NOMO-1 treated with dmso at 0.1 percent for 144 hours (cell line): Measurements from ENCODE around the gene BLOC1S3.

Experiments
- DNase-seq: peaks from one replicate; lab custom pipeline; 2025; ENCODE audit not compliant: unreplicated experiment; lab: John Stamatoyannopoulos, UW

Gene BLOC1S3

DNA sequence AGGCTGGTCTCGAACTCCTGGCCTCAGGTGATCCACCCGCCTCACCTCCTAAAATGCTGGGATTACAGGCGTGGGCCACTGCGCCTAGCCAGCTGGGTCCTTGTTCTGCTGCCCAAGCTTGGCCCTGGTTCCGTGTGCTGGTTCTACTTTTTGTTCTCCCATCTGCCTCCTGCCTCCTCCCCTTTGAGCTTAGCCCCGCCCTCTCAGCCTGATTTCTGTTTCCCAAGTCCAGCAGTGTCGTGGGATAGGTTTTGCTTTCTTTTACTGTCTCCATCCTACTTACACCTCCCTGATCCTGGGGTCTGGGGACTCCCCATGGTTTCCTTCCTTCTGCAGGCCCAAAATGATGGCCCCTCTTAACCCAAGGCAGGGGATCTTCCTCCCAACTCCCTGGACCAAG lies 2.4 kb downstream of the BLOC1S3 start:
- no peak for DNase-seq

DNA sequence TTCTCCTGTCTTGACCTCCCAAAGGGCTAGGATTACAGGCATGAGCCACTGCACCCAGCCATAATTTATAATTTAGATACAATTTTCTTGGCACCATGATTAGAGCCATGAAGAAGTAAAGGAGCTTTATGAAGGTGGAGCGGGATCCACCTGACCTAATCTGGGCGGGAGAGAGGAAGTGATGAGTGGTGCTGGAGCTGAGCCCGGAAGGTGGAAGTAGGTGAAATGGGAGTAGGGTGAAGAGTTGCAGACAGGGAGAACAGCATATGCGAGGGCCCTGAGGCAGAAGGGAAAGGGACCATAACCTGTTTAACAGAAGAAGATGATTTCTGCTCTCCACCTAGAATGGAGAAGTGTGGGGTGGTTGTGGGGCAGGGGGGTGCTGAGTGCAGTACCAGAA lies 4.2 kb downstream of the BLOC1S3 start:
- DNase-seq = no peak

DNA sequence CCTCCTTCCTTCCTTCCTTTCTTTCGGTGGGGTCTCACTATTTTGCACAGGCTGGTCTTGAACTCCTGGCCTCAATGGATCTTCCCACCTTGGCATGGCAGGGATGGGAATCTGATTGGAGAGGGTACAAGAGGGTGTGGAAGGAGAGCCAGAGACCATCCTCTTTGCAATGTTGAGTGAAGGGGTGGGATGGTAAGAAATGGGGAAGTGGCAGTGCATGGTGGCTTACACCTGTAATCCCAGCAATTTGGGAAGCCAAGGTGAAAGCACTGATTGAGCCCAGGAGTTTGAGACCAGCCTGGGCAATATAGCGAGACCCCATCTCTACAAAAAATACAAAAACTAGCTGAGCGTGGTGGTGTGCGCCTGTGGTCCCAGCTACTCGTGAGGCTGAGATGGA lies 5.5 kb downstream of the BLOC1S3 start:
- no peak for DNase-seq

DNA sequence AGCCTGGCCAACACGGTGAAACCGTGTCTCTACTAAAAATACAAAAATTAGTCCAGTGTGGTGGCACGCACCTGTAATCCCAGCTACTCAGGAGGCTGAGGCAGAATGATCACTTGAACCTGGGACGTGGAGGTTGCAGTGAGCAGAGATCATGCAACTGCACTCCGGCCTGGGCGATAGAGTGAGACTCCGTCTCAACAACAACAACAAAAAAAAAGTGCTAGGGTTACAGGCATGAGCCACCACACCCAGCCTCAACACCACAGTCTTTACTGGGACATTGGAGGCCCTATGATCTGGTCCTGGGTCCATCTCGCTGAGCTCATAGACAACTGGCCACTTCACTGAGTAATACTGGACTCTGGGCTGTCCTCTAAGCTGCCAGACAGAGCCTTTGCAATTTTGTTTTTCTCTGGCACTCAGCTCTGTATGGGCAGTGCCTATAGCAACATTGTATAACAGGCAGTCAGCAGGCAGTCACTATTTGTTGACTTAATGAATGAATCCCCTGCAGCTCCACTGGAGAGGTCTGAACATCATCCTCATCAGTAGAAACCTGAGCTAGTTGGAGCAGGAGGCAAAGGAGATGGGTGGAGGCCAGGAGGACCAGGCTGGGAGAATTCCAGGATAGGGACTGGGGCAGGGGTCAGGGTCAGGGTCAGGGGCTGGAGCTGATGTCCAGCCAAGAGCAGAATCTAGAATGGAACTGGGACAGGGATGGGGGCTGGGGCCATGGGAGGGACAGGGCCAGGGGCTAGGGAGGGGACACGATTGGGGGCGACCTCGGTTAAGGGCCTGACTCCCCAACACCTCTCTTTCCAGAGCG lies 8.1 kb downstream of the BLOC1S3 start:
- no peak for DNase-seq

DNA sequence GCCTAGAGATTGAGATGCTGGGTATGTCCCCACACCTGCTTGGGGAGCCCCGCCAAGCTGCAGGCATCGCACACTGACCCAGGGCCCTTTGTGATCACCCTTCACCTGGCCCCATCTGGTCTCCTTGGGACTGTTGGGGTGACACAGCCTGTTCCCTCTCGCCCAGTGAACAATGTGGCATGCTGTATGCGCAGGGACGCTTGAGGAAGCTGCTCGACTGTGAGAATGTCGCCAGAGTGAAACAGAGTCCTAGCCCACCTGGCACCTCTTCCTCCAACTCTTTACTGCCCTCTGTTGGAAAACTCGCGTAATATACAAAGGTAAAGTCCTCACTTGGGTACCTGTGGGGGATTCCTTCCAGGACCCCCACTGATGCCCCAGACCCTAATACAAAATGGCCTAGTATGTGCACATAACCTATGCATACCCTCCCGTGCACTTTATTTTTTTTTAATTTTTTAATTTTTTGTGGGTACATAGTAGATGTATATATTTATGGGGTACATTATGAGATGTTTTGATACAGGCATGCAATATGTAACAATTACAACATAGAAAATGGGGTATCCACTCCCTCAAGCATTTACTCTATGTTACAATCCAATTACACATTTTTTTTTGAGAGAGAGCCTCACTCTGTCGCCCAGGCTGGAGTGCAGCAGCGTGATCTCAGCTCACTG lies 9.0 kb downstream of the BLOC1S3 start:
- no peak for DNase-seq

DNA sequence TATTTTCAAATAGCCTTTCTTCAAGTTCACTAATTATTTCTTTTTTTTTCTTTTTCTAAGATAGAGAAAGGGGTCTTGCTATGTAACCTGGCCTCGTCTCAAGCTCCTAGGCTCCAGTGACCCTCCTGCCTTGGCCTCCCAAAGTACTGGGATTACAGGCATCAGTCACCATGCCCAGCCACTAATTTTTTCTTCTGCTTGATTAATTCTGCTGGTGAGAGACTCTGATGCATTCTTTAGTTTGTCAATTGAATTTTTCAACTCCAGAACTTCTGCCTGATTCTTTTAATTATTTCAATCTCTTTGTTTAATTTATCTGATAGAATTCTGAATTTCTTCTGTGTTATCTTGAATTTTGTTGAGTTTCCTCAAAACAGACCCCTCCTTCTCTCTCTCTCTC lies 11.4 kb downstream of the BLOC1S3 start:
- no peak for DNase-seq

DNA sequence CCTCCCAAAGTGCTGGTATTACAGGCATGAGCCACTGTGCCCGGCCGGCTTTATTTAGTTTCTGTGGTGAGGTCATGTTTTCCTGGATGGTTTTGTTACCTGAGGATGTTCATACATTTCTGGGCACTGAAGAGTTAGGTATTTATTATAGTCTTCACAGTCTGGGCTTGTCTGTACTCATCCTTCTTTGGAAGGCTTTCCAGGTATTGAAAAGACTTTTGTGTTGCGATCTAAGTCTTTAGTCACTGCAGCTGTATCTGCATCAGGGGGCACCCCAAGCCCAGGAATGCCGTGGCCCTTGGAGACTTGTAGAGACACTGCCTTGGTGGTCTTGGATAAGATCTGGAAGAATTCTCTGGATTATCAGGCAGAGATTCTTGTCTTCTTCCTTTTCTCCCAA lies 12.8 kb downstream of the BLOC1S3 start:
- DNase-seq = no peak

DNA sequence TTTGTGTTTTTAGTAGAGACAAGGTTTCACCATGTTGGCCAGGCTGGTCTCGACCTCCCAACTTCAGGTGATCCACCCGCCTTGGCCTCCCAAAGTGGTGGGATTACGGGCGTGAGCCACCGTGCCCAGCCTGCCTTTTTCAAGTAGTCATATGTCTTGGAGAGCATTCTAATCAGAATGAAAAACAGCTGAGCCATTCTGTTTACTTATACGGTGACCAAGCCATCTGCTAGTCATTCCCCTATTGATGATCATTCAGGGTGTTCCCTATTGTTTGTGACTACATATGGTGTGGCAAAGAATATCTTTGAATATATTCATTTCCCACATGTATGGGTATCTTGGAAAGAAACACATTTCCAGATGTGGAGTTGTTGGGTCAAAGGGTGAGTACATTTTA lies 17.2 kb downstream of the BLOC1S3 start:
- no peak for DNase-seq

DNA sequence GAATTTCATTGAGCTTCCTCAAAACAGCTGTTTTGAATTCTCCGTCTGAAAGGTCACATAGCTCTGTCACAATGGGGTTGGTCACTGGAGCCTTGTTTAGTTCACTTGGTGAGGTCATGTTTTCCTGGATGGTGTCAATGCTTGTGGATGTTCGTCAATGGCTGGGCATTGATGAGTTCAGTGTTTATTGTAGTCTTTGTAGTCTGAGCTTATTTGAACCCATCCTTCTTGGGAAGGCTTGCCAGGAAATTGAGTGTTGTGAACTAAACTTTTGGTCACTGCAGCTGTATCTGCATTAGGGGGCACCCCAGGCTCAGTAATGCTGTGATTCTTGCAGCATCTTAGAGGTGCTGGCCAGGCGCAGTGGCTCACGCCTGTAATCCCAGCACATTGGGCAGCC lies 22.0 kb downstream of the BLOC1S3 start:
- DNase-seq = no peak

DNA sequence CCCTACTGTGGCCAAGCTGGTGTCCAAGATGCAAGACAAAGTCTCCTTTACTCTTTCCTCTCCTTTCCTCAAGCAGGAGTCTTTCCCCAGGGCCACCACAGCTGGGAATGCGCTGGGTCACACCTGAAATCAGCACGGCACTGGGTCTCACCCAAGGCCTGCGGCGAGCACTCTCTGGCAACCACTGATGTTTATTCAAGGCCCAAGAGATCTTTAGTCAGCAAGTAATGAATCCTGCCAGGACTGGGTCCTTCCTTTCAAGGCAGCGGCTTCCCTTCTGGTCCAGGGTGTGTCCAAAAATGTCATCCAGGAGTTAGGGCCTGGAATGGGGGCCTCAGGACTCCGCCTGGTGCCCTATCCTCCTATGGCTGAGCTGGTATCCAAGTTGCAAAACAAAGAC lies 24.1 kb downstream of the BLOC1S3 start:
- DNase-seq = no peak

DNA sequence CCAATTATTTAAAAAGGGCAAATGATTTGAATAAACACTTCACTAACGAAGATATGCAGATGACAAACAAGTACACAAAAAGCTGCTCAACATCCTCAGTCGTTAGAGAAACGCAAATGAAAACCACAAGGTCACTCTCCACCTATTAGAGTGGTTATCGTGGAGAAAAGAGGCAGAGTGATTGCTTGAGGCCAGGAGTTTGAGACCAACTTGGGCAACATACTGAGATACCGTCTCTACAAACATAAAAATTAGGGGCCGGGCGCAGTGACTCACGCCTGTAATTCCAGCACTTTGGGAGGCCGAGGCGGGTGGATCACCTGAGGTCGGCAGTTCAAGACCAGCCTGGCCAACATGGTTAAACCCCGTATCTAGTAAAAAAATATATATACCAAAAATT lies 27.2 kb downstream of the BLOC1S3 start:
- no peak for DNase-seq

DNA sequence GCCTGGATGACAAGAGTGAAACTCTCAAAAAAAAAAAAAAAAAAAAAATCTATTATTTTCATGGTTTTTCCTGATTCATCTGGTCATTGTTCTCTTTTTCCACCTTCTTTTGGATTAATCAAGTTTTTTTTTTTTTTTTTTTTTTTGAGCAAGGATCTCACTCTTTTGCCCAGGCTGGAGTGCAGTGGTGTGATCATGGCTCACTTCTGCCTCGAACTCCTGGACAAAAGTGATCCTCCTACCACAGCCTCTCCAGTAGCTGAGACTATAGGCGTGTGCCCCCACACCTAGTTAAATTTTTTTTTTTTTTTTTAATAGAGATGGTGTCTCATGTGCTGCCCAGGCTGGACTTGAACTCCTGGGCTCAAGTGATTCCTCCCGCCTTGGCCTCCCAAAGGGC lies 27.7 kb downstream of the BLOC1S3 start:
- no peak for DNase-seq

DNA sequence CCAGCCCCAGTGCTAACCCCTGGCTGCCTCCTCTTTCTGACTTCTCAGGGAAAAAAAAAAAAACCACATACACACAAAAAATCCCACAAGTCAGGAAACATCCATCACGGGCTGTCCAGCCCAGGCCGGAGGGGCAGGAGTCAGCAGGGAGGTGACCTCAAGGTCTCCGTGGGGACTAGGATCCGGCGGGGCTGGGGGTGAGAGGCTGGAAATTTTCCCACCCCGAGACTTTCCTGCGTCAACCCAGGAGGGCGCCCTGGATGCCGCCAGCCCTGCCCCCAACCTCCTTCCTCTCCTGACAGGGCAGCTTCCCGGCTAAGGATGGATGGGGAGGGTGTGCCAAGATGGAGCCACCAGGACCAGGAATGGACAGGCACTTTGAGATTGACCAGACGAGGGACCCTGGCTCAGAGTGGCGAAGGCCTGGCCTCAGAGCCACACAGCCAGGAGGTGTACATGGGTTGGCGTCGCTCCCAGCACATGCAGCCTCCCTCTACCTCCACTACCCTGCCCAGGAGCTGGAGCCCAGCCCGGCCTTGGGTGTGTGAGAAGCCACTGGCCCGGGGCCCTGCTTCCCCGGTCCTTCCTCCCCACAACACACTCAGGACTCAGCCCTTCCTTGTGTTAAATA lies 33.3 kb downstream of the BLOC1S3 start:
- no peak for DNase-seq

DNA sequence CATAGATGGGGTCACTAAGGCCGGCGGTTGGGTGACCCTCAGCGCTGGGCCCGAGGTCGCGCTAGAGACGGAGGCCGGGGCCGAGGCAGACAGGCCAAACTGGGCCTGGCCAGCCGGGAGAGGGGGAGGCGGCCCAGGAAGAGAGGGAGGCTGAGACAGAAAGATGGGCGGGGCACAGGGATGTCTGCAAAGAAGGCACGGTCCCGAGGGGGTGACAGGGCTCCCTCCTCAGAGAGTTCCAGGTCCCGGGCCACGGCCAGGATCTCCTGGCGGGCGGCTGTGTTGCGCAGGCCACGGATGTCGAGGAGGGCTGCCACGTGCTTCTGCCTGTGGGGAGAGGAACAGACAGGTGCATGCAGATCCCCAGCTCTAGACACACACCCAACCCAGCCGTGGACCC lies 34.4 kb downstream of the BLOC1S3 start:
- DNase-seq = no peak

DNA sequence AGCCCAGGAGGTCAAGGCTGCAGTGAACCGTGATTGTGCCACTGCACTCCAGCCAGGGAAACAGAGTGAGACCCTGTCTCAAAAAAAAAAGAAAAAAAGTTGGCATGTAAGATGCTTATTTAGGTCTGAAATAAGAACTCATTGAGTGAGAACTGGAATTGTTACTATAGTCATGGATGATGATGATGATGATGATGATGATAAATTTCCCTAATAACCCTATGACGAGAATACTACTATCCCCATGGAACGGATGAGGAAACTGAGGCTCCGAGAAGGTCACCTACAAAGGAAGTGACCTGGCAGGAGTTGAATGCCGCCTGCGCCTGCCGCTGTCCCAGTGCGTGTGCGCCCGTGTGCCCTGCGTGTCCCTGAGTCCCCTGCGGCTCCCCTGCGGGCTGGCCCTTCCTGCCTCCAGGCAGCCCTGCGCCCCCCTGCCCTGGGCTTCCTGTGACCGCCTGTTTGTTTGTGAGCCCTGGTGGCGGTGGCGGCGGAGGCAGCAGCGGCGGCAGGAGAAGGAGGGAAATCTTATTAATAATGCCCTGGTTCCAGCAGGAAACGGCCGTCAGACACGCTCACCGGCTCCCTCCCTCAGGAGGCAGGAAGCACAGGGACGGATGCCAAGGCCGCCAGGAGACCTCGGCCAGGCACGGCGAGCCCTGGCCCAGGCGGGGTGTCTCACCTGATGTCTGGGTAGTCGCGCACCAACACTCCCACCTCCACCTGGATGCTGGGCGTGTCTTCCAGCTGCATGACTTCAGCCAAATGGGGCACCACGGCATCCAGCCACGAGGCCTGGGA lies 37.0 kb downstream of the BLOC1S3 start:
- DNase-seq = no peak

DNA sequence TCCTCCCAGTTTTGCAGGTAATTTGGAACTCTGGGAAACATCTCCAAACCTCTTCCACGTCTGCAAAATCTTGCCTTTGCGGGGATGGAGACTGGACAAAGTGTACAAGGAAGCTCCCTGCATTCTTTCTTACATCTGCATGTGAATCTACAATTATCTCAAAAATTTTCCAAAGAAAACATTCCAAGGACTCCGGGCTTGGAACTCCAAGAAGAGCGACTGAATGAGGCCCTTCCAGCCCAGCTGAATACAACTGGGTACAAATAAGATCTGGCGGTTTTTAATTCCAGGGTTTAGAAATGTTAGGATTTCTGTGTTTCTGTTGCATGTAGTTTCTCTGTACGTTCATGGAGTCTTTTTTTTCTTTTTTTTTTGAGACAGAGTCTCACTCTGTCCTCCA lies 38.1 kb downstream of the BLOC1S3 start:
- no peak for DNase-seq

DNA sequence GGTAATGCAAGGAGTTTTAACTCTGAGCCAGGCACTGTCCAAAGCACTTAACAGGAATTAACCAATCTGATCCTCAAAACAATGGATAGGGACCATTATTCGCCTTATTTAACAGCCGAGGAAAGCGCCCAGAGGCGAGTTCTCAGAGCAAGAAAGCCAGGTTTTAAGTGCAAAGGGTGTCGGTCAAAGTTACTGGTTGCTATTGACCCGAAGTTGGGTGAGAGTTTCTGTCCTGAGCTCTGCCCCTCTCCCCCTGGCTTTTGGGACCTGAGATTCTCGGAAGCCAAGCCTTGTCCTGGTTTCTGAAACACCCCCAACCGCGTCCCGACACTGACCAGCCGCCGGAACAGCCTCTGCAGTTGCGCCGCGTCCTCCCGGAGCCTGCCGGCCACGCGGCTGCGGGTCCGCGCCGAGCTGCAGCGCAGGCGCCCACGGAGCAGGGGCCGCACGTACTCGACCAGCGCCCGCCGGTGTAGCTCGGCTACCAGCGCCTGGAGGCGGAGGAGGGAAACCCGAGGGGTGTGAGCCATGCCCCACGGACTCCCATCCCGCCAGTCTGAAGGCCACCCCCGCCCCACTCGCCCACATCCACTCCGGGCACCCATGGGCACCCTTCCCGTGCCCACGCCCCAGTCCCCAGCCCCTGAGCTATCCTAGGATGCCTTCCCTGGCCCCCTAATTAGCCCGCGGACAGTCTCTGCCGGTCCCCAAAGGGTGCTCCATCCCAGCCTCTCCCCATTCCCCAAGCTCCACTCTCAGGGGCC lies 38.8 kb downstream of the BLOC1S3 start:
- DNase-seq = no peak

DNA sequence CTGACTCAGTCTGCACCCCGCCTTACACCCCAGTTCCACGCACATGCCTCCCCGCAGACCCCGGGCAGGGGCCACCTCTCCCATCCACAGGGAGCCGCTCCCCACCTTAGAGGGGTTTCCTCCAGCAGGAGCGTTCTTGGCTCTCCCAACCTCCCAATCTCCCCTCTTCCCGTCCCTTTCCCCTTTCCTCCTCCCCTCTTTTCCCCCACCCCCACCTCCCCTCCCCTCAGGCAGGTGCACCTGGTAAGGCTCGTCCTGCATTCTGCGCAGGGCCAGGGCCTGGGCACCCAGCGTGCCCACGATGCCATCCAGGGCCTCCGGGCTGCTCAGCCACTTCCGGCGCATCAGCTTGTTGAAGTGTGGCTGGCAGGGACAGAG lies 39.4 kb downstream of the BLOC1S3 start:
- DNase-seq = no peak

DNA sequence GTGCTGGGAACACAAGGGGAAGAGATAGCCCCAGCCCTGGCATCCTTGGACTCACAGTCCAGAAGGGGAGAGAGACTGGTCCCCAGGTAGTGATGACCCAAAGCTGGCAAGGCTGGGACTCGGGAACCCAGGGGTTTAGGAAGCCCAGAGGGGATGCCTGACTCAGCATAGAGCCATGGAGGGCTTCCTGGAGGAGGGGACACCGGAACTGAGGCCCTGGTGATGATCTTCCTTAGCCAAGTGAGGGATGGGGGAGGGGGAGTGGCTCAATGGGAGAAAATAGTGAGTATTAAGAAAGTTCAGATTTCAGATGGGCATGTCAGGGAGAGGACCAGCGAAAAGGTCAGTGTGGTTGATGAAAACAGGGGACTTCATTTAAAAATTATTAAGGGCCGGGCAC lies 39.8 kb downstream of the BLOC1S3 start:
- no peak for DNase-seq

DNA sequence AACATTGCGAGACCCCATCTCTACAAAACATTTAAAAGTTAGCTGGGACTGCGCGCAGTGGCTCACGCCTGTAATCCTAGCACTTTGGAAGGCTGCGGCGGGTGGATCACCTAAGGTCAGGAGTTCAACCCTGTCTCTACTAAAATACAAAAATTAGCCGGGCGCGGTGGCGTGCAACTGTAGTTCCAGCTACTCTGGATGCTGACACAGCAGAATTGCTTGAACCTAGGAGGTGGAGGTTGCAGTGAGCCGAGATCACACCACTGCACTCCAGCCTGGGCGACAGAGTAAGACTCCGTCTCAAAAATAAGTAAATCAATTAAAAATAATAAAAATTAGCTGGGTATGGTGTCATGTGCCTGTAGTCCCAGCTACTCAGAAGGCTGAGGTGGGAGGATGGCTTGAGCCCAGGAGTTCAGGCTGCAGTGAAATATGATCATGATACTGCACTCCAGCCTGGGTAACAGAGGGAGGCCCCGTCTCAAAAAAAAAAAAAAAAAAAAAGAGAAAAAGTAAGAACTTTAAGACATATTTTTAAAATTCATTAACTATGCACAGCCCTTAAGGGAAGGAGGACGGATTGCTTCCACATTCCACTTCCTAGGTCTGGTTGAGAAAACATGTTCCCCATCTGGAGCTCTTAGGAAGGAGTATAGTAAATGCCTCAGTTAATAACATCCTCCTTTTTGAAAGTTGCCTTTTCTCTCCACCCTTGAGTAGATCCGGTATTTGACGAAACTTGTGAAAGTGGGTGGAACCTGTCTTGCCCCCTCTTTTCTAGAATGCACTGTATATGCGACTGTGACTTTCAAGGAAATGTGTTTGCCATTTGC lies 40.5 kb downstream of the BLOC1S3 start:
- peak; percentile 17 for DNase-seq
